Measurements from ENCODE around the gene TTC9B. TPM values are rescaled to one million over a fixed set of nuclear protein-coding genes. Genes with fewer than 3 reads are reported as not detected.
A peak's percentile ranks its signal among the peaks of the same experiment; 100 is the strongest.

TTC9B gene
- total RNA-seq, 4 donors from 2014 or later, result not detected

- H3K27ac ChIP-seq (replicated peaks in 1 of 4), result no peak overlapping the region
- no peak for DNase-seq (ENCODE audit: extremely low spot score)
- no peak overlapping the region for H3K4me3 ChIP-seq
- WGBS, result 67% methylated on average over 3 of the region's 4 CpGs
- H3K9me3 ChIP-seq, result no peaks in the 10 kb centered on the region
- peaks cover 0 to 23% (median 20%) of the 10 kb centered on the region in 4 donors for H3K27me3 ChIP-seq
- peaks cover 27 to 35% (median 32%) of the 10 kb centered on the region in 4 donors for H3K4me1 ChIP-seq
- TF ChIP-seq EP300 (IDR thresholded peaks at IDR 0.05), result no peak
- TF ChIP-seq POLR2A (IDR thresholded peaks at IDR 0.05; ENCODE audit: low read depth), result no peak
- no peak for TF ChIP-seq CTCF (IDR thresholded peaks at IDR 0.05)
- TF ChIP-seq POLR2AphosphoS5 (IDR thresholded peaks at IDR 0.05), result no peak
- intact Hi-C loops (cut with DNase I), result no loop called here
- H3K36me3 ChIP-seq, result peaks cover 11 to 26% (median 23%) of the 10 kb centered on the region in 4 donors
These were observed 11.8 kb upstream of the TTC9B start for GRCh38 chr19:40229926-40230417.

- TF ChIP-seq POLR2AphosphoS5 (IDR thresholded peaks at IDR 0.05) (no peak), CTCF (IDR thresholded peaks at IDR 0.05) (no peak), EP300 (IDR thresholded peaks at IDR 0.05) (no peak), POLR2A (IDR thresholded peaks at IDR 0.05; ENCODE audit: low read depth) (no peak)
- no peaks in the 10 kb centered on the region for H3K9me3 ChIP-seq
- peaks cover 6 to 21% (median 18%) of the 10 kb centered on the region in 4 donors for H3K36me3 ChIP-seq
- no peak overlapping the region for H3K4me3 ChIP-seq
- 30% methylated on average over 3 of the region's 3 CpGs for WGBS
- no peak overlapping the region for H3K27ac ChIP-seq (replicated peaks in 1 of 4)
- intact Hi-C loops (cut with DNase I), result no loop called here
- H3K27me3 ChIP-seq, result peaks cover 0 to 28% (median 23%) of the 10 kb centered on the region in 4 donors
- no peak for DNase-seq (ENCODE audit: extremely low spot score)
- peaks cover 27 to 35% (median 32%) of the 10 kb centered on the region in 4 donors for H3K4me1 ChIP-seq
These were observed 11.3 kb upstream of the TTC9B start for GRCh38 chr19:40229484-40229883.

- Histone ChIP-seq H3K4me3 (no peak overlapping the region), H3K27ac (replicated peaks in 1 of 4) (no peak overlapping the region), H3K27me3 (peaks cover 0 to 34% (median 27%) of the 10 kb centered on the region in 4 donors), H3K4me1 (peaks cover 27 to 35% (median 32%) of the 10 kb centered on the region in 4 donors), H3K36me3 (peaks cover 5 to 15% (median 13%) of the 10 kb centered on the region in 4 donors), H3K9me3 (no peaks in the 10 kb centered on the region)
- intact Hi-C loops (cut with DNase I), result no loop called here
- DNase-seq (ENCODE audit: extremely low spot score), result no peak
- WGBS, result 92% methylated on average over 5 of the region's 5 CpGs
- TF ChIP-seq POLR2A (IDR thresholded peaks at IDR 0.05; ENCODE audit: low read depth), result no peak
- no peak for TF ChIP-seq CTCF (IDR thresholded peaks at IDR 0.05)
- no peak for TF ChIP-seq EP300 (IDR thresholded peaks at IDR 0.05)
- TF ChIP-seq POLR2AphosphoS5 (IDR thresholded peaks at IDR 0.05), result no peak
These were observed 10.7 kb upstream of the TTC9B start for GRCh38 chr19:40228863-40229262.

- no peak for TF ChIP-seq EP300 (IDR thresholded peaks at IDR 0.05)
These were observed 10.2 kb upstream of the TTC9B start for GRCh38 chr19:40228346-40228745.

GRCh38 chr19:40225440-40226305 lies 7.5 kb upstream of the TTC9B start:
- 31% methylated on average over 21 of the region's 21 CpGs for WGBS
- Histone ChIP-seq H3K4me1 (peaks cover 13 to 29% (median 24%) of the 10 kb centered on the region in 4 donors), H3K36me3 (no peaks in the 10 kb centered on the region), H3K9me3 (no peaks in the 10 kb centered on the region), H3K27me3 (peaks cover 0 to 60% (median 38%) of the 10 kb centered on the region in 4 donors), H3K4me3 (peak overlapping the region; percentile 34 to 46 (median 36)), H3K27ac (replicated peaks in 1 of 4) (no peak overlapping the region)
- no peak for DNase-seq (ENCODE audit: extremely low spot score)
- intact Hi-C loops (cut with DNase I), result no loop called here
- TF ChIP-seq EP300 (IDR thresholded peaks at IDR 0.05) (no peak), POLR2A (IDR thresholded peaks at IDR 0.05; ENCODE audit: low read depth) (no peak), CTCF (IDR thresholded peaks at IDR 0.05) (no peak), POLR2AphosphoS5 (IDR thresholded peaks at IDR 0.05) (no peak)

More at GRCh38 chr19:40228346-40228745, 10.2 kb upstream of the TTC9B start:
- peaks cover 27 to 38% (median 36%) of the 10 kb centered on the region in 4 donors for H3K4me1 ChIP-seq
- peaks cover 0 to 39% (median 32%) of the 10 kb centered on the region in 4 donors for H3K27me3 ChIP-seq
- WGBS, result 50% methylated on average over 10 of the region's 10 CpGs
- H3K27ac ChIP-seq (replicated peaks in 1 of 4), result no peak overlapping the region
- H3K36me3 ChIP-seq, result peaks cover 4 to 10% (median 8%) of the 10 kb centered on the region in 4 donors
- intact Hi-C loops (cut with DNase I), result no loop called here
- no peak overlapping the region for H3K4me3 ChIP-seq
- no peaks in the 10 kb centered on the region for H3K9me3 ChIP-seq
- DNase-seq (ENCODE audit: extremely low spot score), result no peak
